ENCODE data around the gene XXYLT1. TPM values are rescaled to one million over a fixed set of nuclear protein-coding genes. Genes with fewer than 3 reads are reported as not detected.

Gene XXYLT1
- total and polyA plus RNA-seq, 10 donors, result 2.7 to 22.3 (median 9.5) TPM

DNA sequence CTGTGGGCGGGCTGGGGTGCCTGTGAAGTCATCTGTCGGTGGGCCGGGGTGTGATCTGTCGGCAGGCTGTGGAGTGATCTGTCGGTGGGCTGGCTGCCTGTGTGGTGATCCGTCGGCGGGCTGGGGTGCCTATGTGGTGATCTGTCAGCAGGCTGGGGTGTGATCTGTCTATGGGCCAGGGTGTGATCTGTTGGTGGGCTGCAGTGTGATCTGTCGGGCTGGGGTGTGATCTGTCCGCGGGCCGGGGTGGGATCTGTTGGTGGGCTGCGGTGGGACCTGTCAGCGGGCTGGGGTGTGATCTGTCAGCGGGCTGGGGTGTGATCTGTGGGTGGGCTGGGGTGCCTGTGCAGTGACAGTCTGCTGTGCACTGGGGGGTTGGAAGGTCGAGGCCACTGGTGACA lies 204.5 kb downstream of the XXYLT1 start:
- WGBS, 5 donors, result 87 to 97% (median 92%) methylated on average over 7 to 16 of the region's 16 CpGs

DNA sequence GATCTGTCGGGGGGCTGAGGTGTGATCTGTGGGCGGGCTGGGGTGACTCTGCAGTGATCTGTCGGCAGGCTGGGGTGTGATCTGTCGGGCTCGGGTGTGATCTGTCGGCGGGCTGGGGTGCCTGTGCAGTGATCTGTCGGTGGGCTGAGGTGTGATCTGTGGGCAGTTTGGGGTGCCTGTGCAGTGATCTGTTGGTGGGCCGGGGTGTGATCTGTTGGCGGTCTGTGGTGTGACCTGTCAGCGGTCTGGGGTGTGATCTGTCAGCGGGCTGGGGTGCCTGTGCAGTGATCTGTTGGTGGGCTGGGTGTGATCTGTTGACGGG lies 205.1 kb downstream of the XXYLT1 start:
- Histone ChIP-seq H3K36me3 (peaks cover 0 to 30% (median 11%) of the 10 kb centered on the region in 6 donors), H3K9me3 (no peaks in the 10 kb centered on the region), H3K4me1 (peaks cover 0 to 21% (median 10%) of the 10 kb centered on the region in 6 donors), H3K27me3 (replicated peaks in 1 of 7) (no peaks in the 10 kb centered on the region), H3K4me3 (no peak overlapping the region), H3K27ac (no peak overlapping the region)
- peak; percentile 64 for DNase-seq
- 92 to 98% (median 96%) methylated on average over 6 to 13 of the region's 13 CpGs for WGBS, 5 donors
- no peak for TF ChIP-seq POLR2A (IDR thresholded peaks at IDR 0.05)
- no peak for TF ChIP-seq POLR2AphosphoS5 (IDR thresholded peaks at IDR 0.05)
- TF ChIP-seq, protein P1, sequence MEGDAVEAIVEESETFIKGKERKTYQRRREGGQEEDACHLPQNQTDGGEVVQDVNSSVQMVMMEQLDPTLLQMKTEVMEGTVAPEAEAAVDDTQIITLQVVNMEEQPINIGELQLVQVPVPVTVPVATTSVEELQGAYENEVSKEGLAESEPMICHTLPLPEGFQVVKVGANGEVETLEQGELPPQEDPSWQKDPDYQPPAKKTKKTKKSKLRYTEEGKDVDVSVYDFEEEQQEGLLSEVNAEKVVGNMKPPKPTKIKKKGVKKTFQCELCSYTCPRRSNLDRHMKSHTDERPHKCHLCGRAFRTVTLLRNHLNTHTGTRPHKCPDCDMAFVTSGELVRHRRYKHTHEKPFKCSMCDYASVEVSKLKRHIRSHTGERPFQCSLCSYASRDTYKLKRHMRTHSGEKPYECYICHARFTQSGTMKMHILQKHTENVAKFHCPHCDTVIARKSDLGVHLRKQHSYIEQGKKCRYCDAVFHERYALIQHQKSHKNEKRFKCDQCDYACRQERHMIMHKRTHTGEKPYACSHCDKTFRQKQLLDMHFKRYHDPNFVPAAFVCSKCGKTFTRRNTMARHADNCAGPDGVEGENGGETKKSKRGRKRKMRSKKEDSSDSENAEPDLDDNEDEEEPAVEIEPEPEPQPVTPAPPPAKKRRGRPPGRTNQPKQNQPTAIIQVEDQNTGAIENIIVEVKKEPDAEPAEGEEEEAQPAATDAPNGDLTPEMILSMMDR (IDR thresholded peaks at IDR 0.05 in 8 of 11, conservative IDR thresholded peaks at IDR 0.05 in 3 of 11), result no peak
- intact Hi-C loops (cut with DNase I; ENCODE audit: low total_unique reads), result no loop called here

More for the DNA sequence above, 204.5 kb downstream of the XXYLT1 start:
- peak; percentile 54 for DNase-seq
- Histone ChIP-seq H3K9me3 (no peaks in the 10 kb centered on the region), H3K4me1 (peaks cover 0 to 15% (median 9%) of the 10 kb centered on the region in 6 donors), H3K27me3 (replicated peaks in 1 of 7) (no peaks in the 10 kb centered on the region), H3K4me3 (no peak overlapping the region), H3K27ac (no peak overlapping the region), H3K36me3 (peaks cover 0 to 35% (median 11%) of the 10 kb centered on the region in 6 donors)
- intact Hi-C loops (cut with DNase I; ENCODE audit: low total_unique reads), result no loop called here
- TF ChIP-seq POLR2A (IDR thresholded peaks at IDR 0.05) (no peak), POLR2AphosphoS5 (IDR thresholded peaks at IDR 0.05) (no peak)
- TF ChIP-seq, protein P1 (IDR thresholded peaks at IDR 0.05 in 8 of 11, conservative IDR thresholded peaks at IDR 0.05 in 3 of 11), result no peak

DNA sequence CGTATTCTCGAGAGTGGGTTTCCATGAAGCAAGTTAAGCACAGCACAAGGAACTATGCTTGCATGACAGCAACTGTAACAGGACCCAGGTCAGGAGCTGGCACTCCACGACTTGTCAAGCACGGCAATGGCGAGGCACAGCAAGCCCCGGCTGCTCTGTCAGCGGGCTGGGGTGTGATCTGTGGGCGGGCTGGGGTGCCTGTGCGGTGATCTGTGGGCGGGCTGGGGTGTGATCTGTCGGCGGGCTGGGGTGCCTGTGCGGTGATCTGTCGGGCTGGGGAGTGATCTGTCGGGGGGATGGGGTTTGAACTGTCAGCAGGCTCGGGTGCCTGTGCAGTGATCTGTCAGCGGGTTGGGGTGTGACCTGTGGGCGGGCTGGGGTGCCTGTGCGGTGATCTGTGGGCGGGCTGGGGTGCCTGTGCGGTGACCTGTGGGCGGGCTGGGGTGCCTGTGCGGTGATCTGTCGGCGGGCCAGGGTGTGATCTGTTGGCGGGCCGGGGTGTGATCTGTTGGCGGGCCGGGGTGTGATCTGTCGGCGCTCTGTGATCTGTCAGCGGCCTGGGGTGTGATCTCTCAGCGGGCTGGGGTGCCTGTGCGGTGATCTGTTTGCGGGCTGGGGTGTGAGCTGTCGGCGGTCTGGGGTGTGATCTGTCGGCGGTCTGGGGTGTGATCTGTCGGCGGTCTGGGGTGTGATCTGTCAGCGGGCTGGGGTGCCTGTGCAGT lies 205.7 kb downstream of the XXYLT1 start:
- WGBS, 5 donors, result 90 to 93% (median 92%) methylated on average over 28 to 42 of the region's 42 CpGs
- H3K9me3 ChIP-seq, result no peaks in the 10 kb centered on the region
- H3K4me3 ChIP-seq, result no peak overlapping the region
- intact Hi-C loops (cut with DNase I; ENCODE audit: low total_unique reads), result no loop called here
- H3K27me3 ChIP-seq (replicated peaks in 1 of 7), result no peaks in the 10 kb centered on the region
- H3K27ac ChIP-seq, result no peak overlapping the region
- H3K36me3 ChIP-seq, result peaks cover 0 to 30% (median 11%) of the 10 kb centered on the region in 6 donors
- peaks cover 0 to 24% (median 10%) of the 10 kb centered on the region in 6 donors for H3K4me1 ChIP-seq
- peak; percentile 72 for DNase-seq
- TF ChIP-seq POLR2AphosphoS5 (IDR thresholded peaks at IDR 0.05) (no peak), POLR2A (IDR thresholded peaks at IDR 0.05) (no peak)
- TF ChIP-seq, protein P1 (IDR thresholded peaks at IDR 0.05 in 8 of 11, conservative IDR thresholded peaks at IDR 0.05 in 3 of 11), result no peak

DNA sequence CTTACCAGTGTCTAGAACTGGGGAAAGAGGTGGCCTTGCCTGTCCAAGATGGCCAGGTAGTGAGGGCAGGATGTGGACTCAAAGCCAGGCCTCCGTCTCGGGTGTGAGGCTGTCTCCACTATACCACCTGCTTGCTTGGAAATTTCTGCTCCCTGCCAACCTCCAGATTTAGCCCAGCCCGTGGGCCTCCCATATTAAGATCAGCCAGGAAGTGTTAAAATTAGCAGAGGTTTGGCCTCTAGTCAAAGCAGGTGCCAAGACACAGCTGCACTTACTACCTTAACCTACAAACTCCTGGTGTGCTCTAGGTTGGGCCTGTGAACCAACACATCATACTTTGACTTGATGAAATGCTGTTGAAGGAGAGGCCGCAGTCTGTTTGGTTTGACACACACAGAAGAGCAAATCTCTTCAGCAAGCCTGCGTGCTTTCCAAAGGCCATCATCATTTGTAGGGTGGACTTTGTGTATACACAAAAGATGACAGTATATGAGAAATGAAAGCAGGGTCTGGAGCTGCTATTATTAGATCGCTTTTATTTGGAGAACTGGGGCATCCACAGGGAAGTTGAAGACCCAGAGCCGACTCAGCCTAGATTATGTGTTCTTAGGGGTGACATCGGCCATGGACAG lies 206.5 kb downstream of the XXYLT1 start:
- DNase-seq, result peak; percentile 25
- Histone ChIP-seq H3K4me1 (peaks cover 0 to 31% (median 11%) of the 10 kb centered on the region in 6 donors), H3K27me3 (replicated peaks in 1 of 7) (no peaks in the 10 kb centered on the region), H3K36me3 (peaks cover 0 to 21% (median 6%) of the 10 kb centered on the region in 6 donors), H3K27ac (no peak overlapping the region), H3K4me3 (no peak overlapping the region), H3K9me3 (no peaks in the 10 kb centered on the region)
- 61 to 70% (median 64%) methylated on average over 8 of the region's 8 CpGs for WGBS, 5 donors
- TF ChIP-seq POLR2A (IDR thresholded peaks at IDR 0.05) (no peak), POLR2AphosphoS5 (IDR thresholded peaks at IDR 0.05) (no peak)
- TF ChIP-seq, protein P1 (IDR thresholded peaks at IDR 0.05 in 8 of 11, conservative IDR thresholded peaks at IDR 0.05 in 3 of 11), result no peak
- intact Hi-C loops (cut with DNase I; ENCODE audit: low total_unique reads), result no loop called here

Data from spleen (tissue), 11 donors.